Measurements from ENCODE around the gene FRMPD1. TPM values are rescaled to one million over a fixed set of nuclear protein-coding genes. Genes with fewer than 3 reads are reported as not detected.

FRMPD1 gene
- polyA plus RNA-seq, 1 donor from 2014 or later = 0.35 TPM

GRCh38 chr9:37640246-37640645 lies 10.5 kb upstream of the FRMPD1 start:
- Histone ChIP-seq H3K4me3 (ENCODE audit: low read length) (no peak overlapping the region), H3F3A (ENCODE audit: insufficient read depth, low read length, poor library complexity, severe bottlenecking) (no peaks in the 10 kb centered on the region), H3K79me2 (replicated peaks; ENCODE audit: insufficient read depth, low read length) (no peaks in the 10 kb centered on the region), H3K9me3 (ENCODE audit: low read length) (no peaks in the 10 kb centered on the region), H3K9me2 (ENCODE audit: insufficient read depth, low read length) (no peaks in the 10 kb centered on the region), H3K36me3 (ENCODE audit: insufficient read depth, low read length) (no peaks in the 10 kb centered on the region), H3K27me3 (ENCODE audit: insufficient read depth, low read depth, low read length) (no peaks in the 10 kb centered on the region), H3K4me2 (ENCODE audit: low read length) (no peak overlapping the region), H4K20me1 (ENCODE audit: insufficient read depth) (no peaks in the 10 kb centered on the region), H3K27ac (ENCODE audit: low read length) (no peak overlapping the region), H2AFZ (ENCODE audit: low read depth, low read length) (no peak overlapping the region), H3K9ac (ENCODE audit: low read length) (no peak overlapping the region)
- no peak for TF ChIP-seq REST (IDR thresholded peaks at IDR 0.05; ENCODE audit: borderline replicate concordance)
- peak; percentile 28 for TF ChIP-seq POLR2AphosphoS5 (IDR thresholded peaks at IDR 0.05)

- TF ChIP-seq REST (IDR thresholded peaks at IDR 0.05; ENCODE audit: borderline replicate concordance) = no peak
- no peak for TF ChIP-seq EP300 (conservative IDR thresholded peaks at IDR 0.05; ENCODE audit: poor library complexity, severe bottlenecking)
- no peak for TF ChIP-seq POLR2AphosphoS5 (IDR thresholded peaks at IDR 0.05)
- no peak for TF ChIP-seq MXI1 (conservative IDR thresholded peaks at IDR 0.05; ENCODE audit: poor library complexity, severe bottlenecking)
- no peak for TF ChIP-seq TAF1 (IDR thresholded peaks at IDR 0.05; ENCODE audit: low read depth)
- no peak for TF ChIP-seq RAD21 (conservative IDR thresholded peaks at IDR 0.05)
- TF ChIP-seq SMC3 (conservative IDR thresholded peaks at IDR 0.05; ENCODE audit: poor library complexity) = no peak
- no peak for TF ChIP-seq CTCF (IDR thresholded peaks at IDR 0.05; ENCODE audit: poor library complexity, severe bottlenecking)
- TF ChIP-seq EZH2 (IDR thresholded peaks at IDR 0.05; ENCODE audit: borderline replicate concordance, insufficient read depth, low read length, poor library complexity, severe bottlenecking) = no peak
- no peaks in the 10 kb centered on the region for H3K27me3 ChIP-seq (ENCODE audit: insufficient read depth, low read depth, low read length)
- no peaks in the 10 kb centered on the region for H3F3A ChIP-seq (ENCODE audit: insufficient read depth, low read length, poor library complexity, severe bottlenecking)
- no peak overlapping the region for H3K9ac ChIP-seq (ENCODE audit: low read length)
- H3K4me2 ChIP-seq (ENCODE audit: low read length) = no peak overlapping the region
- no peak overlapping the region for H3K4me3 ChIP-seq (ENCODE audit: low read length)
- no peaks in the 10 kb centered on the region for H3K79me2 ChIP-seq (replicated peaks; ENCODE audit: insufficient read depth, low read length)
- no peak overlapping the region for H3K27ac ChIP-seq (ENCODE audit: low read length)
- H2AFZ ChIP-seq (ENCODE audit: low read depth, low read length) = no peak overlapping the region
- no peaks in the 10 kb centered on the region for H3K9me3 ChIP-seq (ENCODE audit: low read length)
- H4K20me1 ChIP-seq (ENCODE audit: insufficient read depth) = no peaks in the 10 kb centered on the region
- no peaks in the 10 kb centered on the region for H3K9me2 ChIP-seq (ENCODE audit: insufficient read depth, low read length)
- no peaks in the 10 kb centered on the region for H3K36me3 ChIP-seq (ENCODE audit: insufficient read depth, low read length)
These were observed 9.4 kb upstream of the FRMPD1 start for GRCh38 chr9:37641331-37641730.
